ENCODE data around the gene GBX2.

Gene GBX2

GRCh38 chr2:236119476-236119875 is 48.7 kb downstream of the GBX2 start:
- no peak overlapping the region for H2AK5ac ChIP-seq (ENCODE audit: low read depth, low read length)
- no peak overlapping the region for H2AFZ ChIP-seq (ENCODE audit: low read length)
- H3K4me3 ChIP-seq (ENCODE audit: low read length in 2 of 2) = peak overlapping the region in 1 of 2 donors; percentile 18
- no peak for DNase-seq (ENCODE audit: low spot score)
- no peak overlapping the region for H4K8ac ChIP-seq (ENCODE audit: low read depth, low read length)
- no peak overlapping the region for H2BK5ac ChIP-seq (ENCODE audit: low read length)
- H3K4me2 ChIP-seq (ENCODE audit: insufficient read depth, low read length, poor library complexity, severe bottlenecking) = no peak overlapping the region
- H3K9me3 ChIP-seq (replicated peaks in 1 of 2; ENCODE audit: control insufficient read depth in 2 of 2, insufficient read depth in 1 of 2, low read depth in 1 of 2, low read length in 2 of 2) = no peaks in the 10 kb centered on the region
- no peak overlapping the region for H2BK12ac ChIP-seq (ENCODE audit: low read length)
- no peak overlapping the region for H3K18ac ChIP-seq (ENCODE audit: low read length)
- H3K4ac ChIP-seq (ENCODE audit: low read length) = no peak overlapping the region
- H3K14ac ChIP-seq (ENCODE audit: low read length) = no peak overlapping the region
- H3K36me3 ChIP-seq (replicated peaks in 1 of 2; ENCODE audit: control insufficient read depth in 2 of 2, insufficient read depth in 2 of 2, low read length in 2 of 2) = peaks cover 0 to 25% of the 10 kb centered on the region in 2 donors
- H3K9ac ChIP-seq (ENCODE audit: low read depth, low read length, poor library complexity) = peak overlapping the region; percentile 72
- peaks cover 0 to 17% of the 10 kb centered on the region in 2 donors for H3K4me1 ChIP-seq (ENCODE audit: control insufficient read depth in 2 of 2, insufficient read depth in 1 of 2, low read depth in 1 of 2, low read length in 2 of 2)
- no peak overlapping the region for H4K91ac ChIP-seq (ENCODE audit: low read depth, low read length, poor library complexity)
- no peak overlapping the region for H2BK120ac ChIP-seq (ENCODE audit: low read depth, low read length)
- WGBS, 2 donors (ENCODE audit: extremely low coverage in 2 of 2, insufficient read length in 2 of 2, insufficient replicate concordance in 1 of 2) = no CpG with 5 or more reads among the region's 13 CpGs
- H3K79me1 ChIP-seq (ENCODE audit: low read depth, low read length) = no peaks in the 10 kb centered on the region
- H3K27ac ChIP-seq (replicated peaks; ENCODE audit: low read length) = no peak overlapping the region
- H3K23ac ChIP-seq (ENCODE audit: low read depth, low read length, poor library complexity) = no peak overlapping the region
- H3K27me3 ChIP-seq (ENCODE audit: control insufficient read depth in 3 of 3, insufficient read depth in 3 of 3, low read depth in 1 of 3, low read length in 3 of 3) = peaks cover 0 to 7% (median 0%) of the 10 kb centered on the region in 3 experiments
- H2BK15ac ChIP-seq (ENCODE audit: low read length) = no peak overlapping the region

DNA sequence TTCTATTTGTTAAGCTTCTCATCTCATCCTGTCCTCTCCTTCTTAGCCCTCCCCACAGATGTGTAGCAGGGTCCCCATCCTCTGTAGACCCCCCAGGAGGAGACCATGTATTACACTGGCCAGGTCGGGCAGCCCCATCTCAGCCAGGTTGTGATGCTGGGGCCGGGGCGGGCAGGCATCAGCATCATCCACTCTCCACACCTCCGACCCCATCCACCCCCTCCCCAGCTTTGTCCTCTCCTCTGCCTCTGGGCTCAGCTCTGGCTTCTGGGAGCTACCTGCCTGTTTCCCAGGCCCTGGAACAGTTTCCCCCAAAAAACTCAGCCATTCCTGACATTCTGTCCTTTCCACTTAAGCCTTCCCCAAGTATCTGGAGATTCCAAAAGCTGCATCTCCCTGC is 49.2 kb downstream of the GBX2 start:
- Histone ChIP-seq H2BK12ac (ENCODE audit: low read length) (no peak overlapping the region), H3K4ac (ENCODE audit: low read length) (no peak overlapping the region), H3K23ac (ENCODE audit: low read depth, low read length, poor library complexity) (no peak overlapping the region), H2BK5ac (ENCODE audit: low read length) (no peak overlapping the region), H3K4me2 (ENCODE audit: insufficient read depth, low read length, poor library complexity, severe bottlenecking) (no peak overlapping the region), H3K9me3 (replicated peaks in 1 of 2; ENCODE audit: control insufficient read depth in 2 of 2, insufficient read depth in 1 of 2, low read depth in 1 of 2, low read length in 2 of 2) (no peaks in the 10 kb centered on the region), H3K36me3 (replicated peaks in 1 of 2; ENCODE audit: control insufficient read depth in 2 of 2, insufficient read depth in 2 of 2, low read length in 2 of 2) (peaks cover 0 to 21% of the 10 kb centered on the region in 2 donors), H3K27ac (replicated peaks; ENCODE audit: low read length) (no peak overlapping the region), H4K8ac (ENCODE audit: low read depth, low read length) (no peak overlapping the region), H3K18ac (ENCODE audit: low read length) (no peak overlapping the region), H3K9ac (ENCODE audit: low read depth, low read length, poor library complexity) (no peak overlapping the region), H2AK5ac (ENCODE audit: low read depth, low read length) (no peak overlapping the region), H3K27me3 (ENCODE audit: control insufficient read depth in 3 of 3, insufficient read depth in 3 of 3, low read depth in 1 of 3, low read length in 3 of 3) (peaks cover 0 to 7% (median 0%) of the 10 kb centered on the region in 3 experiments), H3K14ac (ENCODE audit: low read length) (no peak overlapping the region), H3K4me1 (ENCODE audit: control insufficient read depth in 2 of 2, insufficient read depth in 1 of 2, low read depth in 1 of 2, low read length in 2 of 2) (peaks cover 0 to 17% of the 10 kb centered on the region in 2 donors), H3K4me3 (ENCODE audit: low read length in 2 of 2) (no peak overlapping the region), H2BK120ac (ENCODE audit: low read depth, low read length) (no peak overlapping the region), H3K79me1 (ENCODE audit: low read depth, low read length) (no peaks in the 10 kb centered on the region), H2BK15ac (ENCODE audit: low read length) (no peak overlapping the region), H2AFZ (ENCODE audit: low read length) (no peak overlapping the region), H4K91ac (ENCODE audit: low read depth, low read length, poor library complexity) (no peak overlapping the region)
- WGBS, 2 donors (ENCODE audit: extremely low coverage in 2 of 2, insufficient read length in 2 of 2, insufficient replicate concordance in 1 of 2) = no CpG with 5 or more reads among the region's 4 CpGs
- DNase-seq (ENCODE audit: low spot score) = no peak

GRCh38 chr2:236117861-236118269 is 50.3 kb downstream of the GBX2 start:
- no peaks in the 10 kb centered on the region for H3K79me1 ChIP-seq (ENCODE audit: low read depth, low read length)
- WGBS, 2 donors (ENCODE audit: extremely low coverage in 2 of 2, insufficient read length in 2 of 2, insufficient replicate concordance in 1 of 2) = no CpG with 5 or more reads among the region's 10 CpGs
- peaks cover 0 to 7% (median 0%) of the 10 kb centered on the region in 3 experiments for H3K27me3 ChIP-seq (ENCODE audit: control insufficient read depth in 3 of 3, insufficient read depth in 3 of 3, low read depth in 1 of 3, low read length in 3 of 3)
- no peak overlapping the region for H2BK12ac ChIP-seq (ENCODE audit: low read length)
- no peak overlapping the region for H3K23ac ChIP-seq (ENCODE audit: low read depth, low read length, poor library complexity)
- no peak for DNase-seq (ENCODE audit: low spot score)
- H4K91ac ChIP-seq (ENCODE audit: low read depth, low read length, poor library complexity) = no peak overlapping the region
- H3K36me3 ChIP-seq (replicated peaks in 1 of 2; ENCODE audit: control insufficient read depth in 2 of 2, insufficient read depth in 2 of 2, low read length in 2 of 2) = peaks cover 0 to 10% of the 10 kb centered on the region in 2 donors
- no peak overlapping the region for H2BK120ac ChIP-seq (ENCODE audit: low read depth, low read length)
- H3K4me1 ChIP-seq (ENCODE audit: control insufficient read depth in 2 of 2, insufficient read depth in 1 of 2, low read depth in 1 of 2, low read length in 2 of 2) = peaks cover 0 to 17% of the 10 kb centered on the region in 2 donors
- no peak overlapping the region for H3K9ac ChIP-seq (ENCODE audit: low read depth, low read length, poor library complexity)
- no peaks in the 10 kb centered on the region for H3K9me3 ChIP-seq (replicated peaks in 1 of 2; ENCODE audit: control insufficient read depth in 2 of 2, insufficient read depth in 1 of 2, low read depth in 1 of 2, low read length in 2 of 2)
- H3K18ac ChIP-seq (ENCODE audit: low read length) = no peak overlapping the region
- H4K8ac ChIP-seq (ENCODE audit: low read depth, low read length) = no peak overlapping the region
- no peak overlapping the region for H3K14ac ChIP-seq (ENCODE audit: low read length)
- H2BK15ac ChIP-seq (ENCODE audit: low read length) = no peak overlapping the region
- H3K4me2 ChIP-seq (ENCODE audit: insufficient read depth, low read length, poor library complexity, severe bottlenecking) = no peak overlapping the region
- no peak overlapping the region for H3K27ac ChIP-seq (replicated peaks; ENCODE audit: low read length)
- no peak overlapping the region for H2AK5ac ChIP-seq (ENCODE audit: low read depth, low read length)
- no peak overlapping the region for H2AFZ ChIP-seq (ENCODE audit: low read length)
- H2BK5ac ChIP-seq (ENCODE audit: low read length) = no peak overlapping the region
- no peak overlapping the region for H3K4ac ChIP-seq (ENCODE audit: low read length)
- H3K4me3 ChIP-seq (ENCODE audit: low read length in 2 of 2) = no peak overlapping the region

- Histone ChIP-seq H3K4me1 (ENCODE audit: control insufficient read depth in 2 of 2, insufficient read depth in 1 of 2, low read depth in 1 of 2, low read length in 2 of 2) (peaks cover 0 to 17% of the 10 kb centered on the region in 2 donors), H2AK5ac (ENCODE audit: low read depth, low read length) (no peak overlapping the region), H2BK12ac (ENCODE audit: low read length) (no peak overlapping the region), H3K23ac (ENCODE audit: low read depth, low read length, poor library complexity) (no peak overlapping the region), H3K4me3 (ENCODE audit: low read length in 2 of 2) (no peak overlapping the region), H3K79me1 (ENCODE audit: low read depth, low read length) (no peaks in the 10 kb centered on the region), H3K27ac (replicated peaks; ENCODE audit: low read length) (no peak overlapping the region), H2BK120ac (ENCODE audit: low read depth, low read length) (no peak overlapping the region), H2BK5ac (ENCODE audit: low read length) (no peak overlapping the region), H3K9me3 (replicated peaks in 1 of 2; ENCODE audit: control insufficient read depth in 2 of 2, insufficient read depth in 1 of 2, low read depth in 1 of 2, low read length in 2 of 2) (no peaks in the 10 kb centered on the region), H3K4me2 (ENCODE audit: insufficient read depth, low read length, poor library complexity, severe bottlenecking) (no peak overlapping the region), H3K4ac (ENCODE audit: low read length) (no peak overlapping the region), H3K18ac (ENCODE audit: low read length) (no peak overlapping the region), H4K91ac (ENCODE audit: low read depth, low read length, poor library complexity) (no peak overlapping the region), H2BK15ac (ENCODE audit: low read length) (no peak overlapping the region), H3K14ac (ENCODE audit: low read length) (no peak overlapping the region), H3K36me3 (replicated peaks in 1 of 2; ENCODE audit: control insufficient read depth in 2 of 2, insufficient read depth in 2 of 2, low read length in 2 of 2) (peaks cover 0 to 9% of the 10 kb centered on the region in 2 donors), H3K27me3 (ENCODE audit: control insufficient read depth in 3 of 3, insufficient read depth in 3 of 3, low read depth in 1 of 3, low read length in 3 of 3) (peaks cover 0 to 7% (median 0%) of the 10 kb centered on the region in 3 experiments), H3K9ac (ENCODE audit: low read depth, low read length, poor library complexity) (no peak overlapping the region), H2AFZ (ENCODE audit: low read length) (no peak overlapping the region), H4K8ac (ENCODE audit: low read depth, low read length) (no peak overlapping the region)
- WGBS, 2 donors (ENCODE audit: extremely low coverage in 2 of 2, insufficient read length in 2 of 2, insufficient replicate concordance in 1 of 2) = no CpG with 5 or more reads among the region's 10 CpGs
- DNase-seq (ENCODE audit: low spot score) = no peak
These were observed 50.8 kb downstream of the GBX2 start for GRCh38 chr2:236117401-236117800.
